Hair follicular keratinocyte (primary cell): ENCODE results near the gene CYB5A. TPM values are rescaled to one million over a fixed set of nuclear protein-coding genes. Genes with fewer than 3 reads are reported as not detected.

Experiments
- total RNA-seq: library from RNA; depleted of rRNA; stranded (reverse); fragments of >200 nt; gene quantifications from 2 replicates; pipeline ENCODE4 v1.2.3, GENCODE V29; 2015

Gene CYB5A, protein sequence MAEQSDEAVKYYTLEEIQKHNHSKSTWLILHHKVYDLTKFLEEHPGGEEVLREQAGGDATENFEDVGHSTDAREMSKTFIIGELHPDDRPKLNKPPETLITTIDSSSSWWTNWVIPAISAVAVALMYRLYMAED
- total RNA-seq, result 32.6 and 59.1 TPM in 2 replicates

DNA sequence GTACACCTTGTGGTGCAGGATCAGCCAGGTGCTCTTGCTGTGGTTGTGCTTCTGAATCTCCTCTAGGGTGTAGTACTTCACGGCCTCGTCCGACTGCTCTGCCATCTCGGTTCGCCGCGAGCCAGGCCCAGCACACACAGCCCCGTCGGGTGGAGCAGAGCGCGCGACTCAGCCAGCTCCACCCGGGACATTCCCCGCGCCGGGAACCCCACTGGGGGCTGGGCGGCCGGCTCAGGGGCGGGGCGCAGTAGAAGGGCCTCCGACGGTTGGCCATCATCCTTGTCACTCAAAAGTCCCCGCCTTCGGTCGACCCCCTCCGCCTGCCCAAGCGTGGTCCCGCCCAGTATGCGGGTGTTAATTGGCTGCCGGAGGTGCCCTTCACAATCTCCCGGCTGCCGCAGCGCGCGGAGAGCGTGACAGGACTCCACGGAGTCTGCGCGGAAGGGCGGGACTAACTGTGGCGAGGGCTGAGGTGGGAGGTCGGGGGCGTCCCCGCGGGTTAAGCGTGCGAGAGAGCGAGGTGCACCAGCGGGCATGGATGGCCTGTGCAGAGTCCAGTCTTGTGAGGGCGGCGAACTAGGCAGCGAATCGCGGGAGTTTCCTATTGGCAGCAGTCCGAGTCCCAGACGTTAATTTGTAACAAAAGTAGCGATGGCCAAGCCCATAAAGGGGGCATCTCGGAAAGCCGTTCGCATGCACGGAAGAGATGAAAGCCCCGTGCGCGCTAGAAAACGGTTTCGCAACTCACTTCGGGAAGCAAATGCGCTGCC, at the start of gene CYB5A:
CYB5A (minus strand) TSS at position 193 of the 770 bp plus-strand sequence; CDS start at position 105, 88 bp downstream.

DNA sequence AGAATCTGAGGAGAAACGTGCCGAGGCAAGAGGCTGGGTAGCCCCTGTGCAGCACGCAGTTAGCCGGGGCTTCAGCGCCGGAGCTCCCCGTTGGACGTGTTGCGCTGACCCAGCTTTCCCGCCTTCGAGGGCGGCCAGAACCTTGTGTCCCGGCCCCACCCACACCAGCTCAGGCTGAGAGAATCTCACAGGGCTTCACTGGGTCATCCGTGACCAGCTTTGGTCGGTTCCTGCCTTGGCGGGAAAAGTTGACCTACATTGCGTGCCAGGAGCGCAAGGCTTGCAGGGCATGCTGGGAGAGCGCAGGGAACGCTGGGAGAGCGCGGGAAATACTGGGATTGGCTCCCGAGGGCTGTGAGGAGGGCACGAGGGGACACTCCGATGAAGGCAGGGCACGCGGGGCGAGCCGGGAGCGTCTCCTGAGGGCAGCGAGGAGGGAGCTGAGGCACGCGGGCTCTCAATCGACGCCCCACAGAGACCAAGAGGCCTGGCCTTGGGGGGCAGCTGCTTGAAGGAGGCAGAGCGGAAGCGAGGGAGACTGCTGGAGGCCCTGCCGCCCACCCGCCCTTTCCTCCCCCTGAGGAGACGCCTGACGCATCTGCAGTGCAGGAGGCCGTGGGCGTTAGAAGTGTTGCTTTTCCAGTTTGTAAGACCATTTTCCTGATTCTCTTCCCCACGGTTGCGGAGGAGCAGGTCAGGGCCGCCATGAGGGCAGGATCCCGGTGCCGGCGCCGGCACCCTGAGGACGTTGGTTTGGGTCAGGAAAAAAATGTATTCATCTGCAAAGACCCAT, 23.9 kb upstream of the CYB5A start, which contains the start of gene C18orf63:
C18orf63 (plus strand) TSS at position 376 of the 793 bp plus-strand sequence. CDS start 2,027 bp downstream, outside the sequence.

Other genes starting within 250 kb of the CYB5A start
- gene FBXO15, start 144.1 kb downstream of the CYB5A start, total RNA-seq, result not detected in 2 replicates
- gene TIMM21, start 143.4 kb downstream of the CYB5A start, total RNA-seq, result 36.7 and 79.4 TPM in 2 replicates
- gene C18orf63, start 23.9 kb upstream of the CYB5A start, total RNA-seq, result not detected in 2 replicates
- gene DIPK1C, start 165.3 kb upstream of the CYB5A start, total RNA-seq, result not detected in 2 replicates
- 73.9 and 135 TPM in 2 replicates for gene CNDP2, start 204.4 kb upstream of the CYB5A start, total RNA-seq
- gene CNDP1, start 242.5 kb upstream of the CYB5A start, total RNA-seq, result not detected in 2 replicates